A549 (cell line): ENCODE data around the gene RENBP. TPM values are rescaled to one million over a fixed set of nuclear protein-coding genes. Genes with fewer than 3 reads are reported as not detected.

Experiments used
- ATAC-seq, 2 experiments: fragments of 200-7000 bp in 1 of 2; fragments of >200 bp in 1 of 2; cut with Nextera tagmentation in 1 of 2; cut with Tn5 transposase in 1 of 2; 3 replicates each; pipeline versions ENCODE4 v1.8.0 to v1.9.1; 2018 to 2020; ENCODE audit warnings: mild to moderate bottlenecking in 1 of 2, moderate library complexity in 1 of 2
- CTCF ChIA-PET: fragments of 300-600 bp; sonication (Branson Sonifier 250); formaldehyde crosslinking; extraction: SDS; loops from one replicate; lab custom pipeline; 2021; ENCODE audit warnings: antibody characterized with exemption, inconsistent platforms; lab: Yijun Ruan, JAX
- POLR2A ChIA-PET: fragments of 350-600 bp; formaldehyde crosslinking; extraction: SDS; loops from one replicate; lab custom pipeline; 2021; ENCODE audit warnings: antibody characterized with exemption, inconsistent platforms; lab: Yijun Ruan, JAX
- DNase-seq, 2 experiments: peaks; one replicate each; pipeline versions ENCODE4 v3.0.0 to v3.0.0-alpha.2; 2011 to 2016; ENCODE audit warnings: low read depth in 1 of 2, low spot score in 1 of 2
- FAIRE-seq: peaks from 2 replicates; lab custom pipeline; 2011; peaks lifted over from hg19 to GRCh38; lab: Jason Lieb, UNC
- H3K27ac ChIP-seq, 2 experiments: fragments of >200 bp; sonication (Bioruptor Twin); formaldehyde crosslinking; 3 replicates each; pipeline ENCODE4 v1.5.1; 2016 to 2017
- H3K4me1 ChIP-seq: fragments of >200 bp; sonication (Bioruptor Twin); formaldehyde crosslinking; 3 replicates; pipeline ENCODE4 v1.6.1; 2016
- H3K4me2 ChIP-seq: fragments of >200 bp; sonication (Bioruptor Twin); formaldehyde crosslinking; 3 replicates; pipeline ENCODE4 v1.6.1; 2016
- H3K4me3 ChIP-seq: fragments of >200 bp; sonication (Bioruptor Twin); formaldehyde crosslinking; 3 replicates; pipeline ENCODE4 v1.5.1; 2016
- H3K9me3 ChIP-seq: fragments of >200 bp; sonication (Bioruptor Twin); formaldehyde crosslinking; 3 replicates; pipeline ENCODE4 v1.6.1; 2016
- BHLHE40 ChIP-seq: IDR thresholded peaks from 2 replicates; pipeline ENCODE4 v1.6.1; 2012; ENCODE audit warnings: low read depth, low read length, inconsistent platforms
- CBX2 ChIP-seq: fragments of 200-600 bp; sonication (generic); IDR thresholded peaks from 2 replicates; pipeline ENCODE4 v1.6.1; 2016; ENCODE audit warnings: low read depth, mild to moderate bottlenecking, borderline replicate concordance
- CBX8 ChIP-seq: fragments of 200-600 bp; sonication (generic); IDR thresholded peaks from 2 replicates; pipeline ENCODE4 v1.6.1; 2016
- CEBPB ChIP-seq, 2 experiments: fragments of >200 bp in 1 of 2; sonication (Bioruptor Twin) in 1 of 2; formaldehyde crosslinking in 1 of 2; IDR thresholded peaks; 2 replicates each; pipeline ENCODE4 v1.6.1; 2012 to 2016
- CHD2 ChIP-seq: fragments of 150-350 bp; IDR thresholded peaks from 2 replicates; pipeline ENCODE4 v1.6.1; 2014; ENCODE audit warnings: low read length; ENCODE audit not compliant: partially characterized antibody
- CTCF ChIP-seq: fragments of >200 bp; sonication (Bioruptor Twin); formaldehyde crosslinking; IDR thresholded peaks from 3 replicates; pipeline ENCODE4 v1.5.1; 2016
- EHF ChIP-seq: fragments of 250-450 bp; sonication (Bioruptor Pico); IDR thresholded peaks from 2 replicates; pipeline ENCODE4 v1.5.0; 2020; ENCODE audit warnings: mild to moderate bottlenecking
- EHMT2 ChIP-seq: fragments of 200-600 bp; sonication (generic); IDR thresholded peaks from 2 replicates; pipeline ENCODE4 v1.6.1; 2016; ENCODE audit warnings: antibody characterized with exemption, low read depth, mild to moderate bottlenecking, moderate library complexity
- EP300 ChIP-seq, 2 experiments: fragments of >200 bp; sonication (Bioruptor Twin); formaldehyde crosslinking; IDR thresholded peaks; 2 replicates in 1 of 2; 3 replicates in 1 of 2; pipeline ENCODE4 v1.6.1; 2016 to 2017
- FOSL2 ChIP-seq, 2 experiments: fragments of 450-650 bp in 1 of 2; fragments of >200 bp in 1 of 2; sonication (Bioruptor Twin) in 1 of 2; formaldehyde crosslinking; IDR thresholded peaks; 2 replicates each; pipeline versions ENCODE4 v1.5.0 to v1.6.1; 2016 to 2020; ENCODE audit warnings: mild to moderate bottlenecking in 1 of 2, moderate library complexity in 1 of 2
- GATA3 ChIP-seq: IDR thresholded peaks from 2 replicates; pipeline ENCODE4 v1.6.1; 2012; ENCODE audit warnings: borderline replicate concordance
- HEYL ChIP-seq: fragments of 250-450 bp; sonication (Bioruptor Pico); IDR thresholded peaks from 2 replicates; pipeline ENCODE4 v1.8.0; 2021; ENCODE audit warnings: mild to moderate bottlenecking, moderate library complexity
- JUN ChIP-seq, 2 experiments: fragments of >200 bp; sonication (Bioruptor Twin); formaldehyde crosslinking; IDR thresholded peaks; 2 replicates in 1 of 2; 3 replicates in 1 of 2; pipeline ENCODE4 v1.6.1; 2016 to 2017
- JUNB ChIP-seq: fragments of >200 bp; sonication (Bioruptor Twin); formaldehyde crosslinking; IDR thresholded peaks from 2 replicates; pipeline ENCODE4 v1.6.1; 2016
- KDM1A ChIP-seq: fragments of 200-600 bp; sonication (generic); IDR thresholded peaks from 2 replicates; pipeline ENCODE4 v1.6.1; 2016; ENCODE audit warnings: low read depth, mild to moderate bottlenecking
- MAFK ChIP-seq: fragments of 450-650 bp; IDR thresholded peaks from 2 replicates; pipeline ENCODE4 v1.6.1; 2014; ENCODE audit not compliant: partially characterized antibody
- MYC ChIP-seq: IDR thresholded peaks from 2 replicates; pipeline ENCODE4 v1.6.1; 2012; ENCODE audit warnings: mild to moderate bottlenecking, inconsistent platforms, low read length, improper control_type of control experiment, borderline replicate concordance
- NFE2L2 ChIP-seq: fragments of 150-350 bp; conservative IDR thresholded peaks from 2 replicates; pipeline ENCODE4 v1.6.1; 2014; ENCODE audit warnings: low read length
- NPAS2 ChIP-seq: fragments of 250-450 bp; sonication (Bioruptor Pico); IDR thresholded peaks from 2 replicates; pipeline ENCODE4 v1.8.0; 2022; ENCODE audit warnings: mild to moderate bottlenecking, moderate library complexity, borderline replicate concordance
- NR3C1 ChIP-seq: fragments of >200 bp; sonication (Bioruptor Twin); formaldehyde crosslinking; IDR thresholded peaks from 3 replicates; pipeline ENCODE4 v1.6.1; 2017
- PHF8 ChIP-seq: fragments of 200-600 bp; sonication (generic); IDR thresholded peaks from 2 replicates; pipeline ENCODE4 v1.6.1; 2016; ENCODE audit warnings: low read depth, mild to moderate bottlenecking, antibody characterized with exemption, moderate library complexity, borderline replicate concordance
- POLR2AphosphoS2 ChIP-seq: conservative IDR thresholded peaks from 2 replicates; pipeline ENCODE4 v1.6.1; 2012; ENCODE audit warnings: low read length, improper control_type of control experiment, inconsistent platforms
- RAD21 ChIP-seq, 2 experiments: fragments of >200 bp in 1 of 2; sonication (Bioruptor Twin) in 1 of 2; formaldehyde crosslinking in 1 of 2; IDR thresholded peaks in 1 of 2; conservative IDR thresholded peaks in 1 of 2; 2 replicates in 1 of 2; 3 replicates in 1 of 2; pipeline ENCODE4 v1.6.1; 2012 to 2018; ENCODE audit warnings: inconsistent platforms in 1 of 2
- RARB ChIP-seq: fragments of 250-450 bp; sonication (Bioruptor Pico); IDR thresholded peaks from 2 replicates; pipeline ENCODE4 v1.8.0; 2021; ENCODE audit warnings: mild to moderate bottlenecking, moderate library complexity
- RCOR1 ChIP-seq: fragments of 150-350 bp; IDR thresholded peaks from 2 replicates; pipeline ENCODE4 v1.6.1; 2014; ENCODE audit warnings: antibody characterized with exemption, low read length, low read depth
- SMC3 ChIP-seq: fragments of >200 bp; sonication (Bioruptor Twin); formaldehyde crosslinking; IDR thresholded peaks from 3 replicates; pipeline ENCODE4 v1.6.1; 2018; ENCODE audit warnings: inconsistent platforms
- SREBF2 ChIP-seq: fragments of 450-650 bp; IDR thresholded peaks from 2 replicates; pipeline ENCODE4 v1.6.1; 2014; ENCODE audit warnings: mild to moderate bottlenecking, moderate library complexity
- TFCP2L1 ChIP-seq: fragments of 250-450 bp; sonication (Bioruptor Pico); IDR thresholded peaks from 2 replicates; pipeline ENCODE4 v1.5.0; 2021; ENCODE audit warnings: mild to moderate bottlenecking
- TP53 ChIP-seq: fragments of 250-450 bp; sonication (Bioruptor Pico); IDR thresholded peaks from 2 replicates; pipeline ENCODE4 v1.5.0; 2021; ENCODE audit warnings: mild to moderate bottlenecking, moderate library complexity
- USF2 ChIP-seq: fragments of 450-650 bp; IDR thresholded peaks from 2 replicates; pipeline ENCODE4 v1.6.1; 2014; ENCODE audit warnings: antibody characterized with exemption
- ZC3H11A ChIP-seq: fragments of 450-650 bp; IDR thresholded peaks from 2 replicates; pipeline ENCODE4 v1.6.1; 2014; ENCODE audit warnings: antibody characterized with exemption, mild to moderate bottlenecking
- ZNF302 ChIP-seq: fragments of 250-450 bp; sonication (Bioruptor Pico); IDR thresholded peaks from 2 replicates; pipeline ENCODE4 v1.9.0; 2021; ENCODE audit warnings: inconsistent platforms, mild to moderate bottlenecking, moderate library complexity
- ZSCAN20 ChIP-seq: fragments of 250-450 bp; sonication (Bioruptor Pico); IDR thresholded peaks from 2 replicates; pipeline ENCODE4 v1.8.0; 2022; ENCODE audit warnings: mild to moderate bottlenecking, moderate library complexity
- WGBS: methylation state at CpG from one replicate; pipeline ENCODE4 v1.1.6; 2017; ENCODE audit errors: missing lambda C conversion rate; 5-methylcytosine and 5-hydroxymethylcytosine counted together
- polyA plus RNA-seq, 4 experiments: library from polyadenylated mRNA; depleted of rRNA in 3 of 4; stranded (reverse); fragments of >200 nt; fragmentation: RNase III in 1 of 4; extraction: RNeasy Plus Mini Kit Qiagen cat#74134 plus additional on column Dnase treatment in 1 of 4; gene quantifications; 2 replicates in 3 of 4; 3 replicates in 1 of 4; pipeline ENCODE4 v1.2.3, GENCODE V29; 2011 to 2017
- TF ChIP-seq, protein P1 (sequence below): fragments of 150-350 bp; IDR thresholded peaks from 2 replicates; pipeline ENCODE4 v1.6.1; 2014; ENCODE audit warnings: low read depth, mild to moderate bottlenecking, low read length
- TF ChIP-seq, protein P2 (sequence below): IDR thresholded peaks from 2 replicates; pipeline ENCODE4 v1.6.1; 2012
- TF ChIP-seq, protein P3 (sequence below): IDR thresholded peaks from 2 replicates; pipeline ENCODE4 v1.6.1; 2012
- TF ChIP-seq, protein P4 (sequence below): IDR thresholded peaks from 2 replicates; pipeline ENCODE4 v1.6.1; 2012; ENCODE audit warnings: low read depth, borderline replicate concordance

Gene RENBP
- polyA plus RNA-seq, 2 of the 4 experiments (the other 2 are of a cell fraction): not detected

GRCh38 chrX:153971450-153972367 lies 27.3 kb upstream of the RENBP start, which contains the start of gene HCFC1:
Gene HCFC1 (minus strand): TSS chrX:153971818. CDS start chrX:153970840, 978 bp downstream.
- ChIA-PET POLR2A (interaction anchor here (1.0 to 1.7 kb wide), 5 partner anchors 10 to 75 kb away, joined by 3 to 6 read pairs (median 4); partner anchors contain the start of gene NAA10), CTCF (interaction anchor here (1.3 to 2.0 kb wide), 6 partner anchors 8 to 26 kb away, joined by 3 to 8 read pairs (median 5); no protein-coding TSS in a partner anchor)
- peak within 1 kb of the TSS; percentile 99 for H3K4me2 ChIP-seq
- 2% methylated on average over 16 of the region's 96 CpGs for WGBS
- H3K4me3 ChIP-seq: peak within 1 kb of the TSS; percentile 100
- H3K4me1 ChIP-seq: peaks cover 35% of the 10 kb centered on the region
- no peaks in the 10 kb centered on the region for H3K9me3 ChIP-seq
- ATAC-seq (peak; percentile 58 to 71), DNase-seq (peak; percentile 66 to 94), FAIRE-seq (peak; percentile 88)
- H3K27ac ChIP-seq: peak within 1 kb of the TSS; percentile 99 to 100
- TF ChIP-seq NFE2L2: no peak
- TF ChIP-seq, protein P1, sequence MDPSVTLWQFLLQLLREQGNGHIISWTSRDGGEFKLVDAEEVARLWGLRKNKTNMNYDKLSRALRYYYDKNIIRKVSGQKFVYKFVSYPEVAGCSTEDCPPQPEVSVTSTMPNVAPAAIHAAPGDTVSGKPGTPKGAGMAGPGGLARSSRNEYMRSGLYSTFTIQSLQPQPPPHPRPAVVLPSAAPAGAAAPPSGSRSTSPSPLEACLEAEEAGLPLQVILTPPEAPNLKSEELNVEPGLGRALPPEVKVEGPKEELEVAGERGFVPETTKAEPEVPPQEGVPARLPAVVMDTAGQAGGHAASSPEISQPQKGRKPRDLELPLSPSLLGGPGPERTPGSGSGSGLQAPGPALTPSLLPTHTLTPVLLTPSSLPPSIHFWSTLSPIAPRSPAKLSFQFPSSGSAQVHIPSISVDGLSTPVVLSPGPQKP: no peak
- no peak for TF ChIP-seq USF2
- TF ChIP-seq, protein P2, sequence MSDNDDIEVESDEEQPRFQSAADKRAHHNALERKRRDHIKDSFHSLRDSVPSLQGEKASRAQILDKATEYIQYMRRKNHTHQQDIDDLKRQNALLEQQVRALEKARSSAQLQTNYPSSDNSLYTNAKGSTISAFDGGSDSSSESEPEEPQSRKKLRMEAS: peak; percentile 60
- TF ChIP-seq ZSCAN20: no peak
- TF ChIP-seq NPAS2 (CRISPR knock-in tag): no peak
- TF ChIP-seq RARB (CRISPR knock-in tag): no peak
- TF ChIP-seq RAD21 (conservative IDR thresholded peaks at IDR 0.05 in 1 of 2, IDR thresholded peaks at IDR 0.05 in 1 of 2): no peak
- no peak for TF ChIP-seq MAFK
- TF ChIP-seq EHF (CRISPR knock-in tag): no peak
- peak in 1 of 2 experiments; percentile 73; a peak in 4 of 5 replicates for TF ChIP-seq JUN (IDR thresholded peaks at IDR 0.05)
- no peak for TF ChIP-seq JUNB
- TF ChIP-seq TFCP2L1 (CRISPR knock-in tag): peak; percentile 70
- TF ChIP-seq FOSL2 (IDR thresholded peaks at IDR 0.05): no peak
- TF ChIP-seq FOSL2 (CRISPR knock-in tag; IDR thresholded peaks at IDR 0.05): peak; percentile 80
- no peak for TF ChIP-seq CBX2
- no peak for TF ChIP-seq CHD2
- no peak for TF ChIP-seq POLR2AphosphoS2
- TF ChIP-seq, protein P3, sequence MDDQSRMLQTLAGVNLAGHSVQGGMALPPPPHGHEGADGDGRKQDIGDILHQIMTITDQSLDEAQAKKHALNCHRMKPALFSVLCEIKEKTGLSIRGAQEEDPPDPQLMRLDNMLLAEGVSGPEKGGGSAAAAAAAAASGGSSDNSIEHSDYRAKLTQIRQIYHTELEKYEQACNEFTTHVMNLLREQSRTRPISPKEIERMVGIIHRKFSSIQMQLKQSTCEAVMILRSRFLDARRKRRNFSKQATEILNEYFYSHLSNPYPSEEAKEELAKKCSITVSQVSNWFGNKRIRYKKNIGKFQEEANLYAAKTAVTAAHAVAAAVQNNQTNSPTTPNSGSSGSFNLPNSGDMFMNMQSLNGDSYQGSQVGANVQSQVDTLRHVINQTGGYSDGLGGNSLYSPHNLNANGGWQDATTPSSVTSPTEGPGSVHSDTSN: no peak
- no peak for TF ChIP-seq HEYL
- no peak for TF ChIP-seq NR3C1
- TF ChIP-seq PHF8: peak; percentile 59; the same call in 1 of the 2 replicates
- TF ChIP-seq KDM1A: no peak
- no peak for TF ChIP-seq SREBF2
- TF ChIP-seq, protein P4, sequence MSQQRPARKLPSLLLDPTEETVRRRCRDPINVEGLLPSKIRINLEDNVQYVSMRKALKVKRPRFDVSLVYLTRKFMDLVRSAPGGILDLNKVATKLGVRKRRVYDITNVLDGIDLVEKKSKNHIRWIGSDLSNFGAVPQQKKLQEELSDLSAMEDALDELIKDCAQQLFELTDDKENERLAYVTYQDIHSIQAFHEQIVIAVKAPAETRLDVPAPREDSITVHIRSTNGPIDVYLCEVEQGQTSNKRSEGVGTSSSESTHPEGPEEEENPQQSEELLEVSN: no peak; the same call in 1 of the 2 replicates
- peak; percentile 65 for TF ChIP-seq MYC
- TF ChIP-seq BHLHE40: no peak
- no peak for TF ChIP-seq GATA3
- no peak for TF ChIP-seq CTCF
- TF ChIP-seq EHMT2: no peak
- no peak for TF ChIP-seq CEBPB (IDR thresholded peaks at IDR 0.05)
- no peak for TF ChIP-seq SMC3
- no peak for TF ChIP-seq CBX8
- TF ChIP-seq EP300 (IDR thresholded peaks at IDR 0.05): no peak
- no peak for TF ChIP-seq RCOR1
- TF ChIP-seq TP53 (CRISPR knock-in tag): no peak
- TF ChIP-seq ZC3H11A: no peak
- TF ChIP-seq ZNF302 (CRISPR knock-in tag): no peak
